NCI-H748 treated with DMSO at 0.1 percent for 48 hours (cell line): ENCODE measurements around the gene GDPD5.

Source experiments
- DNase-seq: peaks from one replicate; lab custom pipeline; 2025; lab: John Stamatoyannopoulos, UW

Gene GDPD5

GRCh38 chr11:75472081-75472732 is 53.5 kb downstream of the GDPD5 start:
- no peak for DNase-seq

GRCh38 chr11:75471176-75471973 is 54.4 kb downstream of the GDPD5 start:
- no peak for DNase-seq

GRCh38 chr11:75470476-75471080 is 55.2 kb downstream of the GDPD5 start:
- DNase-seq: no peak

- DNase-seq: no peak
Observed at GRCh38 chr11:75469785-75470405, 55.8 kb downstream of the GDPD5 start.

GRCh38 chr11:75468534-75469340 is 57.0 kb downstream of the GDPD5 start:
- no peak for DNase-seq

GRCh38 chr11:75467881-75468280 is 57.9 kb downstream of the GDPD5 start:
- DNase-seq: no peak

- no peak for DNase-seq
Observed at GRCh38 chr11:75467311-75467710, 58.4 kb downstream of the GDPD5 start.

GRCh38 chr11:75465701-75466531 is 59.8 kb downstream of the GDPD5 start:
- DNase-seq: no peak

- no peak for DNase-seq
Observed at GRCh38 chr11:75463106-75463774, 62.5 kb downstream of the GDPD5 start.

GRCh38 chr11:75462117-75462653 is 63.6 kb downstream of the GDPD5 start:
- no peak for DNase-seq

- DNase-seq: no peak
Observed at GRCh38 chr11:75461151-75461550, 64.6 kb downstream of the GDPD5 start.

- DNase-seq: no peak
Observed at GRCh38 chr11:75456596-75457183, 69.1 kb downstream of the GDPD5 start.

- DNase-seq: no peak
Observed at GRCh38 chr11:75454987-75455386, 70.8 kb downstream of the GDPD5 start.

- no peak for DNase-seq
Observed at GRCh38 chr11:75453916-75454655, 71.7 kb downstream of the GDPD5 start.

- DNase-seq: peak; percentile 8
Observed at GRCh38 chr11:75450826-75451821, 74.6 kb downstream of the GDPD5 start.

GRCh38 chr11:75450236-75450635 is 75.5 kb downstream of the GDPD5 start:
- no peak for DNase-seq

- no peak for DNase-seq
Observed at GRCh38 chr11:75449776-75450175, 76.0 kb downstream of the GDPD5 start.

GRCh38 chr11:75449271-75449670 is 76.5 kb downstream of the GDPD5 start:
- DNase-seq: no peak
